GM10266 (cell line): ENCODE results near the gene SYCP2.

Experiments used
- DNase-seq: peaks from one replicate; pipeline ENCODE4 v3.0.0; 2012; ENCODE audit errors: extremely low spot score
- CTCF ChIP-seq: IDR thresholded peaks from 2 replicates; pipeline ENCODE4 v1.5.1; 2012; ENCODE audit warnings: mild to moderate bottlenecking, low read depth; ENCODE audit not compliant: control insufficient read depth, insufficient read depth; ENCODE audit errors: missing control alignments

SYCP2 gene

GRCh38 chr20:59825563-59825920, 107.9 kb downstream of the SYCP2 start:
- DNase-seq, result no peak

GRCh38 chr20:59824711-59825562, 108.5 kb downstream of the SYCP2 start:
- no peak for DNase-seq

More at GRCh38 chr20:59825563-59825920, 107.9 kb downstream of the SYCP2 start:
- TF ChIP-seq CTCF, result no peak

GRCh38 chr20:59823491-59824259, 109.8 kb downstream of the SYCP2 start:
- DNase-seq, result no peak

More at GRCh38 chr20:59824711-59825562, 108.5 kb downstream of the SYCP2 start:
- no peak for TF ChIP-seq CTCF

GRCh38 chr20:59823030-59823423, 110.4 kb downstream of the SYCP2 start:
- no peak for TF ChIP-seq CTCF
- DNase-seq, result no peak

More at GRCh38 chr20:59823491-59824259, 109.8 kb downstream of the SYCP2 start:
- TF ChIP-seq CTCF, result no peak

- TF ChIP-seq CTCF, result no peak
- DNase-seq, result no peak
These were observed 111.0 kb downstream of the SYCP2 start for GRCh38 chr20:59822291-59823029.

- TF ChIP-seq CTCF, result no peak
- no peak for DNase-seq
These were observed 111.6 kb downstream of the SYCP2 start for GRCh38 chr20:59821788-59822187.

GRCh38 chr20:59821201-59821600, 112.2 kb downstream of the SYCP2 start:
- TF ChIP-seq CTCF, result no peak
- no peak for DNase-seq
